H9 (cell line): ENCODE data around the gene NAP1L1. TPM values are rescaled to one million over a fixed set of nuclear protein-coding genes. Genes with fewer than 3 reads are reported as not detected.

ENCODE experiments used
- DNase-seq: peaks from one replicate; pipeline ENCODE4 v3.0.0-alpha.2; 2017
- H2AFZ ChIP-seq: one replicate; pipeline ENCODE4 v1.6.1; 2013; ENCODE audit warnings: mild to moderate bottlenecking, low read length, control low read depth, moderate library complexity
- H2AK5ac ChIP-seq: 2 replicates; pipeline ENCODE4 v1.6.1; 2013; ENCODE audit warnings: low read length, control low read depth, mixed read lengths; ENCODE audit not compliant: insufficient read length
- H2BK120ac ChIP-seq: one replicate; pipeline ENCODE4 v1.6.1; 2013; ENCODE audit warnings: low read depth, mild to moderate bottlenecking, low read length, control low read depth, inconsistent platforms; ENCODE audit not compliant: poor library complexity, severe bottlenecking
- H2BK12ac ChIP-seq: 2 replicates; pipeline ENCODE4 v1.6.1; 2013; ENCODE audit warnings: low read length, control low read depth, mixed read lengths, low read depth; ENCODE audit not compliant: insufficient read length
- H2BK15ac ChIP-seq: 2 replicates; pipeline ENCODE4 v1.6.1; 2013; ENCODE audit warnings: low read depth, low read length, control low read depth
- H2BK20ac ChIP-seq: one replicate; pipeline ENCODE4 v1.6.1; 2013; ENCODE audit warnings: low read depth, mild to moderate bottlenecking, low read length, control low read depth, inconsistent platforms; ENCODE audit not compliant: poor library complexity, severe bottlenecking
- H2BK5ac ChIP-seq: 2 replicates; pipeline ENCODE4 v1.6.1; 2013; ENCODE audit warnings: low read length, control low read depth, mixed read lengths; ENCODE audit not compliant: insufficient read length
- H3K14ac ChIP-seq: 2 replicates; pipeline ENCODE4 v1.6.1; 2013; ENCODE audit warnings: low read length, control low read depth; ENCODE audit not compliant: insufficient read depth
- H3K18ac ChIP-seq: 2 replicates; pipeline ENCODE4 v1.6.1; 2013; ENCODE audit warnings: low read depth, mild to moderate bottlenecking, mixed read lengths, low read length, control low read depth; ENCODE audit not compliant: insufficient read length
- H3K23ac ChIP-seq: 2 replicates; pipeline ENCODE4 v1.6.1; 2013; ENCODE audit warnings: low read length, control low read depth, mixed read lengths, low read depth; ENCODE audit not compliant: insufficient read length
- H3K23me2 ChIP-seq: 2 replicates; pipeline ENCODE4 v1.6.1; 2013; ENCODE audit warnings: low read depth, mild to moderate bottlenecking, mixed read lengths, low read length, control low read depth; ENCODE audit not compliant: insufficient read length, poor library complexity, severe bottlenecking
- H3K27ac ChIP-seq: 2 replicates; pipeline ENCODE4 v1.5.1; 2013; ENCODE audit warnings: low read length, control low read depth, mixed read lengths, low read depth; ENCODE audit not compliant: insufficient read length
- H3K27me3 ChIP-seq: 2 replicates; pipeline ENCODE4 v1.6.1; 2013; ENCODE audit warnings: low read length, control low read depth, inconsistent platforms; ENCODE audit not compliant: insufficient read depth
- H3K4ac ChIP-seq: 2 replicates; pipeline ENCODE4 v1.6.1; 2013; ENCODE audit warnings: low read depth, mild to moderate bottlenecking, control low read depth, inconsistent platforms, low read length, moderate library complexity
- H3K4me1 ChIP-seq: 2 replicates; pipeline ENCODE4 v1.6.1; 2013; ENCODE audit warnings: low read length, control low read depth, inconsistent platforms; ENCODE audit not compliant: insufficient read depth
- H3K4me2 ChIP-seq: 2 replicates; pipeline ENCODE4 v1.6.1; 2013; ENCODE audit warnings: low read length, control low read depth, mixed read lengths; ENCODE audit not compliant: insufficient read length, insufficient read depth
- H3K56ac ChIP-seq: 2 replicates; pipeline ENCODE4 v1.6.1; 2013; ENCODE audit warnings: low read depth, mild to moderate bottlenecking, mixed read lengths, low read length, control low read depth; ENCODE audit not compliant: insufficient read length
- H3K79me1 ChIP-seq: 2 replicates; pipeline ENCODE4 v1.6.1; 2013; ENCODE audit warnings: low read depth, mild to moderate bottlenecking, moderate library complexity, low read length, control low read depth, inconsistent platforms; ENCODE audit not compliant: insufficient read depth, poor library complexity, severe bottlenecking
- H3K79me2 ChIP-seq: 2 replicates; pipeline ENCODE4 v1.6.1; 2013; ENCODE audit warnings: low read length, control low read depth, inconsistent platforms; ENCODE audit not compliant: insufficient read depth
- H3K9ac ChIP-seq: 2 replicates; pipeline ENCODE4 v1.6.1; 2013; ENCODE audit warnings: low read length, control low read depth, mixed read lengths; ENCODE audit not compliant: insufficient read length; ENCODE audit errors: extremely low read depth
- H3K9me3 ChIP-seq: one replicate; pipeline ENCODE4 v1.6.1; 2013; ENCODE audit warnings: low read depth, low read length, inconsistent platforms; ENCODE audit not compliant: control insufficient read depth
- H3T11ph ChIP-seq: one replicate; pipeline ENCODE4 v1.6.1; 2013; ENCODE audit warnings: mild to moderate bottlenecking, low read length, control low read depth, inconsistent platforms
- H4K20me1 ChIP-seq: one replicate; pipeline ENCODE4 v1.6.1; 2013; ENCODE audit not compliant: control insufficient read depth, insufficient read length, insufficient read depth
- H4K5ac ChIP-seq: 2 replicates; pipeline ENCODE4 v1.6.1; 2013; ENCODE audit warnings: low read depth, mild to moderate bottlenecking, mixed read lengths, low read length, control low read depth; ENCODE audit not compliant: insufficient read length
- H4K8ac ChIP-seq: replicated peaks from 2 replicates; pipeline ENCODE4 v1.6.1; 2013; ENCODE audit warnings: low read length, control low read depth, mixed read lengths, low read depth; ENCODE audit not compliant: insufficient read length
- H4K91ac ChIP-seq: 2 replicates; pipeline ENCODE4 v1.6.1; 2013; ENCODE audit warnings: low read depth, mild to moderate bottlenecking, moderate library complexity, mixed read lengths, low read length, control low read depth; ENCODE audit not compliant: insufficient read length
- H3K27ac Mint-ChIP-seq, 3 experiments: 2 replicates in 2 of 3; 3 replicates in 1 of 3; pipeline ENCODE4 v1.8.0; 2020 to 2021; ENCODE audit warnings: mixed read lengths in 3 of 3, mild to moderate bottlenecking in 1 of 3, moderate library complexity in 1 of 3
- H3K27me3 Mint-ChIP-seq: 2 replicates; pipeline ENCODE4 v1.8.0; 2021; ENCODE audit warnings: low read depth, mild to moderate bottlenecking, moderate library complexity, mixed read lengths
- H3K36me3 Mint-ChIP-seq, 3 experiments: 2 replicates in 2 of 3; 3 replicates in 1 of 3; pipeline ENCODE4 v1.8.0; 2020 to 2021; ENCODE audit warnings: low read depth in 3 of 3, mixed read lengths in 3 of 3; ENCODE audit not compliant: insufficient read depth in 1 of 3
- H3K4me1 Mint-ChIP-seq, 2 experiments: 2 replicates each; pipeline ENCODE4 v1.8.0; 2020; ENCODE audit warnings: mixed read lengths in 2 of 2
- H3K4me3 Mint-ChIP-seq, 2 experiments: 2 replicates in 1 of 2; 3 replicates in 1 of 2; pipeline ENCODE4 v1.8.0; 2020 to 2021; ENCODE audit warnings: mild to moderate bottlenecking in 2 of 2, mixed read lengths in 2 of 2, moderate library complexity in 1 of 2
- H3K9me3 Mint-ChIP-seq, 2 experiments: 2 replicates in 1 of 2; 3 replicates in 1 of 2; pipeline ENCODE4 v1.8.0; 2020; ENCODE audit warnings: mild to moderate bottlenecking in 2 of 2, mixed read lengths in 2 of 2, moderate library complexity in 1 of 2
- WGBS: extraction: QIAGEN DNeasy Blood & Tissue Kit; methylation state at CpG from one replicate; pipeline ENCODE4 v1.1.7; 2013; ENCODE audit warnings: missing lambda C conversion rate, low lambda C conversion rate, mixed read lengths; ENCODE audit not compliant: insufficient read length; ENCODE audit errors: extremely low coverage; 5-methylcytosine and 5-hydroxymethylcytosine counted together
- total RNA-seq: library from RNA; stranded (reverse); gene quantifications from 2 replicates; pipeline ENCODE4 v1.2.1, GENCODE V29; 2021
- TF ChIP-seq, protein P1 (sequence below): fragments of 200-600 bp; sonication (generic); conservative IDR thresholded peaks from 3 replicates; pipeline ENCODE4 v1.8.0; 2021; ENCODE audit warnings: antibody characterized with exemption, mild to moderate bottlenecking

Gene NAP1L1
- total RNA-seq, 1 experiment from 2014 or later, result 1,012 TPM

DNA sequence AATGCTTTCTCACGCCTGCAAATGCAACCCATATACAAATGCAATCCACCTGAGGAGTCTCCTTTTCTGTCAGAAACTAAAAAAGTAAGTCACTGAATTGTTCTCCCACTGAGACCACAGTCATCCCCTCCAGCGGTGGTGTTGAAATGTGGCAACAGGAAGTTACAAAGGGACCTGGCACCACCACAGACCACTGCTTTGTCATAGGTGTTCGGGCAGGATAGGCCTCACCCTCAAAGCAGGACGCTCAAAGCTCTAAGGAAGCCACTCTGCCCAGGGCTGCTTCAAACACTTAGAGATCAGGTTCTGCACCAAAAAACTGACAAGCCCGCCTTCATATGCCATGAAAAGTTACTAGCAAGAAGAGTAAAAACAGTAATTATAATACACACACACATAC is 64.2 kb downstream of the NAP1L1 start:
- no peak overlapping the region for H3K23ac ChIP-seq
- H4K5ac ChIP-seq, result no peak overlapping the region
- no peak overlapping the region for H2BK15ac ChIP-seq
- H2BK12ac ChIP-seq, result no peak overlapping the region
- H4K8ac ChIP-seq, result no peak overlapping the region
- H3K14ac ChIP-seq, result no peak overlapping the region
- no peak overlapping the region for H2BK120ac ChIP-seq
- no peaks in the 10 kb centered on the region for H3K9me3 ChIP-seq
- Mint-ChIP-seq H3K4me1 (peaks cover 34 to 47% of the 10 kb centered on the region in 2 experiments), H3K9me3 (no peaks in the 10 kb centered on the region), H3K27ac (peak overlapping the region; percentile 80 to 90 (median 84)), H3K27me3 (no peaks in the 10 kb centered on the region), H3K4me3 (no peak overlapping the region; a peak in 1 of 5 replicates), H3K36me3 (no peaks in the 10 kb centered on the region)
- no peak overlapping the region for H2BK5ac ChIP-seq
- H3K79me2 ChIP-seq, result no peaks in the 10 kb centered on the region
- no peaks in the 10 kb centered on the region for H3K27me3 ChIP-seq
- H2AK5ac ChIP-seq, result no peak overlapping the region
- TF ChIP-seq, protein P1, sequence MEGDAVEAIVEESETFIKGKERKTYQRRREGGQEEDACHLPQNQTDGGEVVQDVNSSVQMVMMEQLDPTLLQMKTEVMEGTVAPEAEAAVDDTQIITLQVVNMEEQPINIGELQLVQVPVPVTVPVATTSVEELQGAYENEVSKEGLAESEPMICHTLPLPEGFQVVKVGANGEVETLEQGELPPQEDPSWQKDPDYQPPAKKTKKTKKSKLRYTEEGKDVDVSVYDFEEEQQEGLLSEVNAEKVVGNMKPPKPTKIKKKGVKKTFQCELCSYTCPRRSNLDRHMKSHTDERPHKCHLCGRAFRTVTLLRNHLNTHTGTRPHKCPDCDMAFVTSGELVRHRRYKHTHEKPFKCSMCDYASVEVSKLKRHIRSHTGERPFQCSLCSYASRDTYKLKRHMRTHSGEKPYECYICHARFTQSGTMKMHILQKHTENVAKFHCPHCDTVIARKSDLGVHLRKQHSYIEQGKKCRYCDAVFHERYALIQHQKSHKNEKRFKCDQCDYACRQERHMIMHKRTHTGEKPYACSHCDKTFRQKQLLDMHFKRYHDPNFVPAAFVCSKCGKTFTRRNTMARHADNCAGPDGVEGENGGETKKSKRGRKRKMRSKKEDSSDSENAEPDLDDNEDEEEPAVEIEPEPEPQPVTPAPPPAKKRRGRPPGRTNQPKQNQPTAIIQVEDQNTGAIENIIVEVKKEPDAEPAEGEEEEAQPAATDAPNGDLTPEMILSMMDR, result no peak
- no peak overlapping the region for H3K18ac ChIP-seq
- H3K4me1 ChIP-seq, result peaks cover 4% of the 10 kb centered on the region; the same call in 1 of the 2 replicates
- H2AFZ ChIP-seq, result no peak overlapping the region
- no peak overlapping the region for H3T11ph ChIP-seq
- no peaks in the 10 kb centered on the region for H3K79me1 ChIP-seq
- H4K91ac ChIP-seq, result no peak overlapping the region
- WGBS, result no CpG with 5 or more reads among the region's 5 CpGs
- peak overlapping the region; percentile 5 for H3K27ac ChIP-seq
- H3K4ac ChIP-seq, result no peak overlapping the region
- H4K20me1 ChIP-seq, result no peaks in the 10 kb centered on the region
- H3K4me2 ChIP-seq, result no peak overlapping the region
- H3K23me2 ChIP-seq, result no peaks in the 10 kb centered on the region
- no peak overlapping the region for H2BK20ac ChIP-seq
- no peak for DNase-seq
- H3K56ac ChIP-seq, result no peak overlapping the region
- no peak overlapping the region for H3K9ac ChIP-seq
